ENCODE results near the gene MYCN.

- TF ChIP-seq CTCF (conservative IDR thresholded peaks at IDR 0.05 in 1 of 2, IDR thresholded peaks at IDR 0.05 in 1 of 2; ENCODE audit: low read depth in 1 of 2, low read length in 2 of 2) (no peak), EZH2 (IDR thresholded peaks at IDR 0.05; ENCODE audit: low read length, missing control alignments) (no peak)
These were observed 7.0 kb upstream of the MYCN start for GRCh38 chr2:15933184-15933845.

Data from fibroblast of lung (primary cell).